ENCODE results near the gene ACBD4.
A peak's percentile ranks its signal among the peaks of the same experiment; 100 is the strongest.

ACBD4 gene, protein sequence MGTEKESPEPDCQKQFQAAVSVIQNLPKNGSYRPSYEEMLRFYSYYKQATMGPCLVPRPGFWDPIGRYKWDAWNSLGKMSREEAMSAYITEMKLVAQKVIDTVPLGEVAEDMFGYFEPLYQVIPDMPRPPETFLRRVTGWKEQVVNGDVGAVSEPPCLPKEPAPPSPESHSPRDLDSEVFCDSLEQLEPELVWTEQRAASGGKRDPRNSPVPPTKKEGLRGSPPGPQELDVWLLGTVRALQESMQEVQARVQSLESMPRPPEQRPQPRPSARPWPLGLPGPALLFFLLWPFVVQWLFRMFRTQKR

DNA sequence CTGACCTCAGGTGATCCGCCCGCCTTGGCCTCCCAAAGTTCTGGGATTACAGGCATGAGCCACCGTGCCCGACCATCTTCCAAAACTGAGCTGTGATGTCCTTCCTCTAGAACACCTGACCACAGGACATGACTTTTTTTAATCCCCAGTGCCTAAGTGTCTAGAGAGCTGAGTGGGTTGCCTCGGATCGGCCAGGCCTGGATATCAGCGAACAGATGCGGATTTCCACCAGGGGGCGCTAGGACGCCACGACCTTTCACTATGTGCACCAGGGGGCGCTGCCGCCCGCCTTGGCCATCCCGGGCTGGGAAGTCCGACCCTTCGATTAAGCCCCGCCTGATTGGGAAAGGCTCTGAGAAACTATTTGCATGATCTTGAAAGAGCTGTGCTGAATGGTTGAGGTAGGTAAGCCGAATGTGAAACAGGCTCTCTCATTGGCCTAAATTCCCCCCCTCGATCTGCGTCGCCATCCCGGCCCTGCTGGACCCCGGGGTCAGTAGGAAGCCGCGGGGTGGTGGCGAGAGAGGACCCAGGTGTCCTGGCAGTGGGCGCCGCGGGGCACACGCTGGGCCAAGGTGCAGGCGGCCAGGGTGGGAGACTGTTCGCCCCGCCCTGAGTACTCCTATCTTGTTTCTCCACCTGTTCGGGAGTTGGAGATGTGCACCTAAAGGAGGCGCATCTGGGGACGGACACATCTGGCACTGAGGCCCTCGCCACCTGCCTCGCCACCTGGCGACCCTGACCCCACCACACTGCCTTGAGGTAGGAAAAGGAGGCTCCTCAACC is at the start of gene ACBD4:
Gene ACBD4, plus strand, starts transcription at position 496 of the 786 bp plus-strand sequence. CDS start 458 bp downstream, outside the sequence.
- DNase-seq (ENCODE audit: low spot score): peak; percentile 94

DNA sequence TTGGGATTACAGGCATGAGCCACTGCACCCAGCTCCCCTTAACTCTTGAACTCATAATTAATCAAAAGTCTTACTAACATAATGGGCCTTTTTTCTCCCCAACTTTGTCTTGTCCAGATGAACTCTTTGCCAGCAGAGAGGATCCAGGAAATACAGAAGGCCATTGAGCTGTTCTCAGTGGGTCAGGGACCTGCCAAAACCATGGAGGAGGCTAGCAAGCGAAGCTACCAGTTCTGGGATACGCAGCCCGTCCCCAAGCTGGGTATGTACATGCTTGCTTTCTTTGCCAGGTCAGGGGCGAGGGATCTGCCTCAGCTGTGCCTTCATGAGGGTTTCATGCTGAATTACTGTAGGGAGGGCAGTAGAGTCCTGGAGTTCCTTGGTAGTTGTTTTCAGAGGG is 49.1 kb upstream of the ACBD4 start:
- DNase-seq (ENCODE audit: low spot score): no peak

DNA sequence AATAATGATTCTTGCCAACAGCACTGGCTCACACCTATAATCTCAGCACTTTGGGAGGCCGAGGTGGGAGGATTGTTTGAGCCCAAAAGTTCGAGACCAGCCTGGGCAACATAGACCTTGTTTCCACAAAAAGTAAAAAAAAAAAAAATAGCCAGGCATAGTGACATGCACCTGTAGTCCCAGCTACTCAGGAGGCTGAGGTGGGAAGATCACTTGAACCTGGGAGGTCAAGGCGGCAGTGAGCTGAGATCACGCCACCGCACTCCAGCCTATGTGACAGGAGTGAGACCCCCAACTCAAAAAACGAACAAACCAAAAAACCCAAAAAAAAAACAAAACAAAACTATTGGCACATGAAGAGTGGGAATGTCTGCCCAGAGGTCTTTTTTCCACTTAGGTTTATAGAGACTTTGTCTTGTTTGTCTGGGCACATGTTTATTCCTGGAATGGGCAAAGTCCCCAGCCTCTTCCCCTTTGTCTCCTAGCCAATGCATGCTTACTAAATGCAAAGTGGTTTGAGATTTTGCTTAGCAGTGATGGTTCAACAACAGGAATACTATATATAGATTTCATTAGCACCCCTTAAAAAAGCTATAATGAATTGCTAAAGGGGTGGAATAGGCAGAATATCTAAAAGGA is 48.5 kb upstream of the ACBD4 start:
- DNase-seq (ENCODE audit: low spot score): no peak

DNA sequence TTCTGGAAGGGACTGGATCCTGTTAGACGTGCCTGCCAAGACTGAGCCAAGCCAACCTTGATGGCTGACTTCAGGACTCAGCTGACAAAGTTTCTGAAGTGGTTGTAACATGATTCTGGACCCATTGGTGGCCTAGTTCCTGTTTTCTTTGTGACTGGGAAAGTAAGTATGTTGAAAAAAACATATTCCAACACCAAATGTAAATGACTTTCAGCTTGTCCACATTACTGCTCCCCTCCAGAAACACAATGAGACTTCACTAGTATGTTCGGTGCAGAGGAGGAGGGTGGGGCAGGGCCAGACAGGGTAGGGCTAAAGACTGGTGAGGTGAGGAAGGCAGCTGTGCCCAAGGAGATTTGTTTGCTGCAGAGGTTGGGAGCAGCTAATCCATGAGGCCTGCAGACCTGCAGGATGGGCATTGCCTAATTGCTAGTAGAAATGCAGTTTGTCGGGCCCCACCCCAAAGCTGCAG is 47.9 kb upstream of the ACBD4 start:
- peak; percentile 32 for DNase-seq (ENCODE audit: low spot score)

DNA sequence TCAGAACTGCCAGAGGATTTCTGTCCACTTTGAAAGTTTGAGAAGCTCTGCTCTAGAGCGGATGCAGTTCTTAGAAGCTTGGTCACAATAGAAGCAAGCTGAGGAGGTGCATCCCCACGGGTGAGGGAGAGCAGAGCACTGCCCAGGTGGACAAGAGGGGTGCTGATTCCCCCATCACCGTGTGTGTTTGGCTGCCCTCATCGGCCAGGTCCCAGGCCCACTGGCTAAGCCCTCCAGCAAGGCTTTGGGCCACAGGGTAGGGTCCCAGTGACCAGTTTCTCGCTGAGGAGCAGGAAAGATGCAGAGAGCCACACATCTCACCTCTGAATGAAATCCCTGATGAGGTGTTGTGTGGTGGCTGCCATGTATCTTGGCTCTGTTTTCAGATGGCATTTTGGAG is 47.5 kb upstream of the ACBD4 start:
- DNase-seq (ENCODE audit: low spot score): no peak

DNA sequence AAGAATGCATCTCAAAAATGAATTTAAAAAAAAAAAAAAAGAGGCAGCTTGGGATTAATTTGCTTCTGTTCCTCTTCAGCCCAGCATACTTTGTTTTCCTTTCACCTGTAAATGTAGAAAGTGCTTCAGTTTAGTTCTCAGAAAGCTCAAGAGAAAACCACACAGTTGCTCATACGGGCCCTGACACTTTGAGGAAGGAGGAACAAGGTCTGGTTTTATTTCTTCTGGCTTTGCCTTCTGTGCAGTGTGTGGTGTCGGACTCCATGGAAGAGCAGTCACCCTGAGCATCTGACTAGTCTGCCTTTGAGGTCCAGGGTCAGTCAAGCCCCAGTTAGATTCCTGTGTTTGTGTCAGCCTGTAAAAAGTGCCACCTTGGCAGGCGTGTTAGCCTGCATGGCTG is 46.7 kb upstream of the ACBD4 start:
- no peak for DNase-seq (ENCODE audit: low spot score)

DNA sequence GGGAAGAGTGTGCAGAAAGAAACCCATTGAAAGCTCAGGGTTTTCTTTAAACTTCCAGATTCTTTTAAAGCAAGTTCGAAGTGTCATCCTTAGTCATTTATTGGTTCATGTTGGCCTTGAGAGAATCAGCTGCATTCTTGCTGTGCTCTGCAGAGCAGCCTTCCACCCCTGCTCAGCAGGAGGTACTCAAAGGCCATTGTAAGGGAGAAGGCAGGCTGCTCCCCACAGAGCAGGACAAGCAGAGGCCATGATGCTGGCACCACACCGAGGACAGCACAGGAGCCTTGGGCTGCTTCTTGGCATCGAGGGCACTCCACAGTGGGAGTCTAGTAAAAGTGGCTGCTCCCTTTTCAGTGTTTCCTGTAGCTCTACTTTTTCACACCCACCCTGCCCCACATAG is 44.8 kb upstream of the ACBD4 start:
- DNase-seq (ENCODE audit: low spot score): peak; percentile 14

DNA sequence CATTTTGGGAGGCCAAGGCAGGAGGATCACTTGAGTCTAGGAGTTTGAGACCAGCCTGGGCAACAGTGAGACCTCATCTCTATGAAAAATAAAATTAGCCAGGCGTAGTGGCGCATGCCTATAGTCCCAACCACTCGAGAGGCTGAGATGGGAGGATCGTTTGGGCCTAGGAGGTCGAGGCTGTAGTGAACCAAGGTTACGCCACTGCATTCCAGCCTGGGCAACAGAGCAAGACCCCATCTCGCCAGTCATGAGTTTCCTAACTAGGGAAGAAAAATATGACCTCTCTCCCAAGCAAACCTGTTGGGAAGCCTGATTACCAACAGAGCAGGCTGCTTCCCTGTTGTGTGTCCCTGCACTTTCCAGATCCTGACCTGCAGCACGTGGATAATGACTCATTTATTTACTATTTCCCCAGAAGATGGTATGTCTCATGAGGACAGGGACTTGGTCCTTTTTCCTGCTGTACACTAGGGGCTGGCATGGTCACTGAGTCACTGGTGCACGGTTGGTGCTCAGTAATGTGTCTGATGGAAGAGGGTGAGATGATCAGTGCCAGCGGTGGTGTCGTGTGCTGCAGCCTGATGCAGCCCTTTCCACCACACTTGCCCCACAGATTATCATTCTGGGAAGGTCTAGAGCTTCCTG is 43.6 kb upstream of the ACBD4 start:
- DNase-seq (ENCODE audit: low spot score): peak; percentile 11

DNA sequence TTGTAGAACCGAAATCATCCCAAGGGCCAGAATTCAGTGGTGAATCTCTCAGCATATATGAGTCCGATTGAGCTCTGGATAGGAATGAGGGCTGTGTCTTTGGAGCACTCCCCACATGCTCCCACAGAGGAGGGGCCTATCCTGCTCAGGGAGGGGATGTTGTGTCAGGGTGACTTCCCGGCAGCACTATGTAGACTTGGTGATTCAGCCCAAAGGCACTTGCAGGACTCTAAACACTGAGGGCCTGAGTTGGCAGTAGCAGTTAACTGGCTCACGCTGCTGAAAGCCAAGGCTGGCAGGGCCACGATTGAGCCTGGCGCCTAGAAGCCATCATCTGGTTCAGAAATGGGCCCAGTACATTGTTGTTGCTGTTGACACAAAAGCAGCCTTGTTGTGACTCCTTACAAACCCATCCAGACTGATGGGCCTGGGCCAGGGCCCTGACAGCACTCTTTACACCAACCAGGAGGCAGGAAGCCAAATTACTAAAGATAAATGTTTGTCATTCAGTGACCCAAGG is 42.5 kb upstream of the ACBD4 start:
- peak; percentile 97 for DNase-seq (ENCODE audit: low spot score)

DNA sequence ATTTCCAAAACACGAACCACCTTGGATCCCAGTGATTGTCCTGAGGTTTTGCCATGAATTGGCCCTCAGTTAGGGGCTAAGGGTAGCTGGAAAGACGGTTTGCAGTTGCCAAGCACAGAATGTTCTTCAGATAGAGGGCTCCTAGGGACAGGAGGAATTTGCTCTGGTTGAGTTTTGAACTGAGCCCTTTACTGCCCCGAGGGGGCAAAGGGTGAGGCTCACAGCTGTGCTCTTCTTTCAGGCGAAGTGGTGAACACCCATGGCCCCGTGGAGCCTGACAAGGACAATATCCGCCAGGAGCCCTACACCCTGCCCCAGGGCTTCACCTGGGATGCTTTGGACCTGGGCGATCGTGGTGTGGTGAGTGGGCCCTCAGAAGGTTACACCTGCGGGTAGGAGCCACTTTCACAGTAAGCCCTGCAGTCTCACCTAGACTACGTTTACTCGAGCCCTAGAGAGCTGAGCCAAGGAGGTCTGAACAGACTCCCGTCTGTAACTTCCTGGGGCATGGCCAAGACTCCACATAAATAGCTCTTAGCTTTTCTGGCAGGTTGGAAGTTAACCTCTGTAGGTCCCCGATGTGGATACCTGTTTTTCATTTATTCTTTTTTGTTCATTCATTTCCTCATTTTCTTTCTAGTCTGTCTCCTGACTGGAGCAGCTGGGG is 41.9 kb upstream of the ACBD4 start:
- peak; percentile 11 for DNase-seq (ENCODE audit: low spot score)

DNA sequence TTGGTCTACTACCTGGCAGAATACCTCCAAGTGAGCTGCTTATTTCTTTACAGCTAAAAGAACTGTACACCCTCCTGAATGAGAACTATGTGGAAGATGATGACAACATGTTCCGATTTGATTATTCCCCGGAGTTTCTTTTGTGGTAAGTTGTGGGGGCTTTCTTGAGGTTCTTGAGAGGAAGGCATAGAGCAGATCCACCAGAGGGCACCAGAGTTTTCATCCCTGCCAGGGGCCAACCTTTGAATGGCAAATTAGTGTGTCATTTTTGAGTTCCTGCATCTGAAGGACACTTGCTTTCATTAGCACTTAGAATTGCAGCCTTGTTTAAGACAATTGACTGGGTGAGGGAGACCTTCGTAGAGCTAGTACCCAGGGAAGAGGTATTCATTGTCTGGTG is 39.3 kb upstream of the ACBD4 start:
- peak; percentile 50 for DNase-seq (ENCODE audit: low spot score)

DNA sequence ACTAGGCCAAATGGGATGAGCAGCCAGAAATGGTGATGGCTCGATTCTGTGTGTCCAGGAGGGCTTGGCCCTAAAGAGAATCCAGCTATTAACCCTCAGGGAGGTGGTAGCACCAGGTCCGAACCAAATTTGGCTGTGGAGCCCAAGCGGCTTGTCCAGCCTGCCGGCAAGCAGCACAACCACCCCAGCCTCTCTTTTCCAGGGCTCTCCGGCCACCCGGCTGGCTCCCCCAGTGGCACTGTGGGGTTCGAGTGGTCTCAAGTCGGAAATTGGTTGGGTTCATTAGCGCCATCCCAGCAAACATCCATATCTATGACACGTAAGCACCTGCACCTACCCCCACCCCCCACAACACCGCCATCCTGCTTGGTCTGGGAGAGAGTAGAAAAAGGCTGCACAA is 38.6 kb upstream of the ACBD4 start:
- DNase-seq (ENCODE audit: low spot score): no peak

DNA sequence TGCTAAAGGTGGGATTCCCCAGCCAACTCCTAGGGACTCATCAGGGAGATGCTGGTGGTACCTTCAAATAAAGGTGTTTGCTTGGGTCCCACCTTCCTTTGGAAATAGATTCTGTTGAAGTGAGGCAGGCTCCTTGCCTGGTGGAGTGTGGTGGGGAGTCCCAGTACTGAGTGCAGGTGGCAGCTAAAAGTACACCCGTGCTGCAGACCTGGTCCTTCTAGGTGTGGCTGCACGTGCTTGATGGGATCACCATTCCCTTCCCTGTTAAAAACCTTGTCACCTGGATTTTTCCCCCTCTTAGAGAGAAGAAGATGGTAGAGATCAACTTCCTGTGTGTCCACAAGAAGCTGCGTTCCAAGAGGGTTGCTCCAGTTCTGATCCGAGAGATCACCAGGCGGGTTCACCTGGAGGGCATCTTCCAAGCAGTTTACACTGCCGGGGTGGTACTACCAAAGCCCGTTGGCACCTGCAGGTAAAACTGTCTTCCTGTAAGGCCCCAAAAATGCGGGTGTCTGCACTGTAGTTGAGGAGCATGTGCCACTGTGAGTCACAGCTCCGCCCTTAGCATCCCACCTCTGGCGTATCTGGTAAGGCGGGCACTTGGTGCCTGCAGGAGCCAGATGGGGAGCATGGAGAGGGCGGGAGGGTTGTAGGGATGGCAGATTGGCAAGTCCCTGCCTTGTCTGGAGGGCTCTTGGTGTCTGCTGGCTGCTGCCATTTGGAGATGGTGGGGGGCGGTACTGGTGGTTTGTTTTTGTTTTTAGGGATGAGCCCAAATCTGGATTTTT is 37.2 kb upstream of the ACBD4 start:
- no peak for DNase-seq (ENCODE audit: low spot score)

DNA sequence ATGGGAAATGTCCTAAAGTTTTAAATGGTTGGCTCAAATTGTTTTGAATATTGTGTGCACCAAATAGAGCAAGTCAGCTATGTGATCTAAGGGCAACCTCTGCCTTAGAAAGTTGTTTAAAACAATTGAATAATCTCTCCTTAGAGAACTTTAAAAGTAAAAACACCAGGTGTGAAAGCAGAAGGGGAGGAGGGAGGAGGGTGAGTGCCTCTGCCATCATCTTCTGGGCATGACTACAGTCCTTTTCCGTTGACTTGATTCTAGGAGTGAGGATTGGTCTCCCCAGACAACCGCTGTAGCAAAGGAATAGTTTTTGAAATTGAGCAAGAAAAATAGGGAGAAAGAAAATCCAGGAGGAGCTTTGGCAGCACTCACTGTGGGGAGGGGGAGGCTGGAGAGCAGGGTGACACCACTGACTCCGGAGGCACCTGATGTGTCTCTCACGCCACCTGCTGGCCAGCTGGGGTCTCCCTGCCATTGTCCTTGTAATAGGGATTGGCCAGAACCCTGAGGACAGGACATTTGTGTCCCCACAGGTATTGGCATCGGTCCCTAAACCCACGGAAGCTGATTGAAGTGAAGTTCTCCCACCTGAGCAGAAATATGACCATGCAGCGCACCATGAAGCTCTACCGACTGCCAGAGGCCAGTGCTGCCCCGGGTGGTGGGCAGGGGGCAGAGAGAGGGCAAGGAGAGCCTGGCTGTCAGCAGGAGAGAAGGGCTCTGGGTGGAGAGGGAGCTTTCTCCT is 36.4 kb upstream of the ACBD4 start:
- peak; percentile 87 for DNase-seq (ENCODE audit: low spot score)

DNA sequence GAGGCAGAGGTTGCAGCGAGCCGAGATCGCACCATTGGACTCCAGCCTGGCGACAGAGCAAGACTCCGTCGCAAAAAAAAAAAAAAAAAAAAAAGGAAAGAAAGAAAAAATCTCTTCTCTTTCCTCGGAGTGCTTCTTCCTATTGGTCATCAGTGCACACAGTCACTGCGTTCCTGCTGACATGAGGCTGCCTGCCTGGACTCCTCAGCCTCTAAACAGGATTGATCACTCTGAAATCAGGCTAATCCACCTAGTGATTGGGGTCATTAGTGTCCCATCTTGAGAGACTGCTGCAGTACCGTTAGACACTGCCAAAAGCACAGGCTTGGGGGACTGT is 34.0 kb upstream of the ACBD4 start:
- no peak for DNase-seq (ENCODE audit: low spot score)

DNA sequence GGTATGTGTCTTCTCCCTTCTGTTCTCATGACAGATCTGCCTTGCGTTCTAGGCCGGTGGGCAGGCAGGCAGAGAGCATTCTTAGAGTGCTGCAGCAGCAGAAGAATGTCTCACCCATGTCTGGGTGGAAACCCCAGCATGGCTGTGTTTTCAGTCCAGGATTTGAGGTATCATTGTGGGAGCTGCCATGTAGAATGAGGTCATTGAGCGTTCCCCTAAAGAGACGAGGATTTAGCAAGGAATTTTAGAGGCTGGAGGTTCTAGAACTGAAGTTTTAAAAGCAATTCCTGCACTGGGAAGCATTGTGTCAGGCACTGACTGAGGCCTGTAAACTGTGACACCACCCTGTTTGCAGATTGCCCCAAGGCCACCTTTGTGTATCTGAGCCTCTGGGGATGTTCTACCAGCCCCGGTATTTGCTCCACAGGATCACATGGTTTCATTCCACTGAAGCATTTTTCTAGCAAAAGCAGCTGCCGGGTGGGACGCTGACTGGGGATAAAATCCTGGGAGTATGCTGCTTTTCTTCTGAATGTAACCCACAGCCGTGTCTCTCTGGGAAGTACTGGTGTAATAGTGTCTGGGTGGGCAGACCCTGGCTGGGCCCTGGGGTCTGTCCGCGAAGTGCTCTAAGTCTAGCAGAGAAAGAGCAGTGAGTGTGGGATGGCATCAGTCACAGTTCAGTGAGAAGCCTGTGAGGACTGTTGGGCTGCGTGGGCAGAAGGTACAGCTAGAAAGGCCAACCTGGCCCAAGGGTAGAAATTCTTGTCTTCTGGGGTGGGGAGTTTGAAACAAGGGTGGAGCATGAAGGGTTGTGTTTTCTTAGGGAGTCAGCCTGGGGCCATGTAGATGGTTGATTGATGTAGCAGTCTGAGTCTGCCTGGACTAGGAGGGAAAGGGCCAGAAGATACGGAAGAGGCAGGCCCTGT is 33.3 kb upstream of the ACBD4 start:
- no peak for DNase-seq (ENCODE audit: low spot score)

DNA sequence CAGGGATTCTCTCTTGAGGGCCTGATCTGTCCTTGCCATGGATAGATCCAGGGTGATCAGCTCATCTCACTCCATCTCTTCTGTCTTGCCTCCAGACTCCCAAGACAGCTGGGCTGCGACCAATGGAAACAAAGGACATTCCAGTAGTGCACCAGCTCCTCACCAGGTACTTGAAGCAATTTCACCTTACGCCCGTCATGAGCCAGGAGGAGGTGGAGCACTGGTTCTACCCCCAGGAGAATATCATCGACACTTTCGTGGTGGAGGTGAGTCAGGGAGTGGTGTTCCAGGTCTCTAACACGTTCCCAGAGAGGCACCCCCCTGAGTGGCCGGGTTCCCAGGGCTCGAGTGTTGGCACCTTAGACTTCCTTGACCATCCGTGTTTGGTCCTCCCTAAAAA is 32.6 kb upstream of the ACBD4 start:
- no peak for DNase-seq (ENCODE audit: low spot score)

DNA sequence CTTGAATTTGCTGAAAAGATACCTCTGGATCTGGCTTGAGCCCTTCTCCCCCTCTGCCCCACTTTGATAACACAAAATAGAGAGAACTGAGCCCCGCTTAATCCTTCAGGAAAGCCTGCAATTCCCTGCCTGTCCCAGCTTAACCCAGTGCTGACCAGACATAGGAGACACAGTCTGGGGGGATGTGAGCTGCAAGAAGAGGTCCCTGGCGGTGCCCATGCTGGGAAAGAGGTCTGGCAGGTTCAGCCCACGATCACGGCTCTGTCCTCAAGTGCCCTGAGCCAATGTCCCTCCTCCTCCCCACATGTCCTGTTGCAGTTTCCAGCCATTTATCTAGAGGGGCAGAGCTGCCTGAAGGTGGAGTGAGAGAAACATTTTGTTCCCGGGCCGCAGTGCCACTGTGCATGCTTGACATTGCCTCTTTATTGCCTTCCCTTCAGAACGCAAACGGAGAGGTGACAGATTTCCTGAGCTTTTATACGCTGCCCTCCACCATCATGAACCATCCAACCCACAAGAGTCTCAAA is 32.2 kb upstream of the ACBD4 start:
- no peak for DNase-seq (ENCODE audit: low spot score)

DNA sequence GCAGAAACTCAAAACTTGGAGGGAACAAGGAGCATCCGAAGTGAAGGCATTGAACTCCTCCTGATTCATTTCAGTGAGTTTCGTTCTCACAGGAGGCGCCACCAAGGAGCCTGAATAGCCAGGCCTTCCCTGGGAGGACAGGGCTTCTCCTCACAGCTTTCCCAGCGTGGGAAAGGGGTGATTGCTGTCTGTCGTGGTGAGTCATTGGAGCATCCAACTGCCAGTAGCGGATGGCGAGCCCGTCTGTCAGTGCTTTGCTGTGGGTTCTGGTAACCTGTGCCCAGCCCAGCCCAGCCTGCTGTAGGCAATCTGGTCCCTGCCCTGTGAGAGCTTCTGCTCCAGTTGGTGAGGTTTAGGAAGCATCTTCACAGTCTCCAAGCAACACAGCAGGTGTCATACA is 31.5 kb upstream of the ACBD4 start:
- DNase-seq (ENCODE audit: low spot score): no peak
